Uterus (tissue), 4 donors: Measurements from ENCODE around the gene STAMBP. TPM values are rescaled to one million over a fixed set of nuclear protein-coding genes. Genes with fewer than 3 reads are reported as not detected.

Experiments used
- DNase-seq, 2 donors: peaks; one replicate each; pipeline ENCODE4 v3.0.0-alpha.2; 2019 to 2020
- H3K27ac ChIP-seq, 2 donors: fragments of 200-600 bp; sonication (generic); 1 replicate in 1 of 2; 2 replicates in 1 of 2; pipeline ENCODE4 v1.5.1; 2016 to 2018
- H3K27me3 ChIP-seq, 2 donors: fragments of 200-600 bp; sonication (generic); one replicate each; pipeline ENCODE4 v1.5.1; 2018 to 2019; ENCODE audit warnings: control low read depth in 1 of 2
- H3K36me3 ChIP-seq, 2 donors: fragments of 200-600 bp; sonication (generic); one replicate each; pipeline ENCODE4 v1.5.1; 2019; ENCODE audit warnings: control low read depth in 1 of 2
- H3K4me1 ChIP-seq, 2 donors: fragments of 200-600 bp; sonication (generic); one replicate each; pipeline ENCODE4 v1.5.1; 2018 to 2019; ENCODE audit warnings: control low read depth in 1 of 2
- H3K4me3 ChIP-seq, 2 donors: fragments of 200-600 bp; sonication (generic); 1 replicate in 1 of 2; 2 replicates in 1 of 2; pipeline ENCODE4 v1.5.1; 2018 to 2019; ENCODE audit warnings: mild to moderate bottlenecking in 1 of 2
- H3K9me3 ChIP-seq, 2 donors: fragments of 200-600 bp; sonication (generic); one replicate each; pipeline ENCODE4 v1.5.1; 2019; ENCODE audit warnings: control low read depth in 1 of 2
- CTCF ChIP-seq, 4 experiments: fragments of 200-600 bp in 2 of 4; fragments of 450-650 bp in 2 of 4; sonication (generic) in 2 of 4; IDR thresholded peaks; one replicate each; pipeline ENCODE4 v1.5.1; 2016 to 2019; ENCODE audit warnings: antibody characterized with exemption in 4 of 4, mild to moderate bottlenecking in 2 of 4, moderate library complexity in 1 of 4
- POLR2A ChIP-seq, 2 donors: fragments of 450-650 bp; IDR thresholded peaks; one replicate each; pipeline ENCODE4 v1.6.1; 2016; ENCODE audit warnings: antibody characterized with exemption in 2 of 2, mild to moderate bottlenecking in 1 of 2, moderate library complexity in 1 of 2
- intact Hi-C: fragments of 100-400 bp; cut with DNase I; formaldehyde crosslinking; loops from one replicate; pipeline ENCODE4 v1.15.1; 2023; ENCODE audit warnings: low total_unique reads
- total RNA-seq, 4 donors: library from RNA; depleted of rRNA in 3 of 4; stranded (reverse); fragments of >200 nt in 3 of 4; gene quantifications; one replicate each; pipeline versions ENCODE4 v1.1.0 to v1.2.4, GENCODE V29; 2014 to 2023
- donor health status: DM: yes; HTN: yes; CAD: no.

Gene STAMBP
- total RNA-seq, 4 donors from 2014 or later: 31.8 to 115 (median 43.7) TPM

- peak overlapping the region; percentile 70 to 90 for H3K27ac ChIP-seq
- no peaks in the 10 kb centered on the region for H3K27me3 ChIP-seq
- intact Hi-C loops: no loop called here
- no peak overlapping the region for H3K4me3 ChIP-seq
- no peak for DNase-seq
- peaks cover 6 to 14% of the 10 kb centered on the region in 2 donors for H3K4me1 ChIP-seq
- no peaks in the 10 kb centered on the region for H3K36me3 ChIP-seq
- no peaks in the 10 kb centered on the region for H3K9me3 ChIP-seq
- TF ChIP-seq POLR2A (IDR thresholded peaks at IDR 0.05): no peak
- TF ChIP-seq CTCF (IDR thresholded peaks at IDR 0.05): no peak
Observed at GRCh38 chr2:73836141-73836943, 7.6 kb downstream of the STAMBP start.

- Histone ChIP-seq H3K36me3 (no peaks in the 10 kb centered on the region), H3K27ac (peak overlapping the region; percentile 81 to 90), H3K27me3 (no peaks in the 10 kb centered on the region), H3K9me3 (no peaks in the 10 kb centered on the region), H3K4me3 (no peak overlapping the region), H3K4me1 (peaks cover 6 to 9% of the 10 kb centered on the region in 2 donors)
- DNase-seq: no peak
- intact Hi-C loops: no loop called here
- TF ChIP-seq POLR2A (IDR thresholded peaks at IDR 0.05) (no peak), CTCF (IDR thresholded peaks at IDR 0.05) (no peak)
Observed at GRCh38 chr2:73837847-73838585, 9.3 kb downstream of the STAMBP start.

- intact Hi-C loops: no loop called here
- Histone ChIP-seq H3K27me3 (no peaks in the 10 kb centered on the region), H3K27ac (peak overlapping the region; percentile 81 to 90), H3K4me3 (no peak overlapping the region), H3K4me1 (peaks cover 6 to 9% of the 10 kb centered on the region in 2 donors), H3K9me3 (no peaks in the 10 kb centered on the region), H3K36me3 (no peaks in the 10 kb centered on the region)
- no peak for TF ChIP-seq POLR2A (IDR thresholded peaks at IDR 0.05)
- TF ChIP-seq CTCF (IDR thresholded peaks at IDR 0.05): no peak
- peak in 1 of 2 donors; percentile 41 for DNase-seq
Observed at GRCh38 chr2:73838889-73839534, 10.3 kb downstream of the STAMBP start.

- no peak for DNase-seq
- intact Hi-C loops: no loop called here
- no peaks in the 10 kb centered on the region for H3K27me3 ChIP-seq
- no peaks in the 10 kb centered on the region for H3K9me3 ChIP-seq
- no peak for TF ChIP-seq POLR2A (IDR thresholded peaks at IDR 0.05)
- no peak for TF ChIP-seq CTCF (IDR thresholded peaks at IDR 0.05)
- H3K27ac ChIP-seq: peak overlapping the region; percentile 81 to 90
- H3K4me1 ChIP-seq: peaks cover 6 to 9% of the 10 kb centered on the region in 2 donors
- no peak overlapping the region for H3K4me3 ChIP-seq
- H3K36me3 ChIP-seq: no peaks in the 10 kb centered on the region
Observed at GRCh38 chr2:73839653-73840411, 11.1 kb downstream of the STAMBP start.
